ENCODE measurements around the gene MLANA.
"Not testable (repeated sequence)": the region's sequence is repeated elsewhere in the genome, so short reads cannot be mapped to it uniquely, and the experiment has no call there.

Gene MLANA

GRCh38 chr9:5870691-5871090 lies 20.0 kb upstream of the MLANA start:
- no peak for DNase-seq

DNA sequence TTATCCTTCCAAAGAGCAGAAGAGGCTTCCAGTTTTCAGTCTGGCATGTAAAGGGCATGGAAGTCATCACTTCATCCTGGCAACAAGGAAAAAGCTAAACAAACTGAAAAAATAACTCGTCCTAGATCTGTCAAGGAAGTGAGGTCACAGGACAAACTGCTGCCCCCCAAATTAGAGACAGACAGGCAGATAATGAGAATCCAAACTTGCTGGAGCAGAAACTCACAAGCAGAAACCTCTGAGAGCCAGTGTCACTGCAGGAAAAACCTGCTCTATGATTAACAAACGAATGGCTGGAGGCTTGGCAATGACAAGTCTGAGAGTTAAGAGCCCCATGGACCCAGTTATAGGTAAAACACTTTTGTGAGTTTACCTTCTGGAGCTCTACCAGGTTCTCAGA lies 18.9 kb upstream of the MLANA start:
- DNase-seq, result no peak

- DNase-seq, result no peak
These were observed 18.2 kb upstream of the MLANA start for GRCh38 chr9:5872511-5872910.

GRCh38 chr9:5873439-5873838 lies 17.2 kb upstream of the MLANA start:
- no peak for DNase-seq

- DNase-seq, result no peak
These were observed 16.6 kb upstream of the MLANA start for GRCh38 chr9:5874048-5874447.

- DNase-seq, result no peak
These were observed 14.7 kb upstream of the MLANA start for GRCh38 chr9:5876026-5876425.

- DNase-seq, result no peak
These were observed 14.0 kb upstream of the MLANA start for GRCh38 chr9:5876711-5877110.

DNA sequence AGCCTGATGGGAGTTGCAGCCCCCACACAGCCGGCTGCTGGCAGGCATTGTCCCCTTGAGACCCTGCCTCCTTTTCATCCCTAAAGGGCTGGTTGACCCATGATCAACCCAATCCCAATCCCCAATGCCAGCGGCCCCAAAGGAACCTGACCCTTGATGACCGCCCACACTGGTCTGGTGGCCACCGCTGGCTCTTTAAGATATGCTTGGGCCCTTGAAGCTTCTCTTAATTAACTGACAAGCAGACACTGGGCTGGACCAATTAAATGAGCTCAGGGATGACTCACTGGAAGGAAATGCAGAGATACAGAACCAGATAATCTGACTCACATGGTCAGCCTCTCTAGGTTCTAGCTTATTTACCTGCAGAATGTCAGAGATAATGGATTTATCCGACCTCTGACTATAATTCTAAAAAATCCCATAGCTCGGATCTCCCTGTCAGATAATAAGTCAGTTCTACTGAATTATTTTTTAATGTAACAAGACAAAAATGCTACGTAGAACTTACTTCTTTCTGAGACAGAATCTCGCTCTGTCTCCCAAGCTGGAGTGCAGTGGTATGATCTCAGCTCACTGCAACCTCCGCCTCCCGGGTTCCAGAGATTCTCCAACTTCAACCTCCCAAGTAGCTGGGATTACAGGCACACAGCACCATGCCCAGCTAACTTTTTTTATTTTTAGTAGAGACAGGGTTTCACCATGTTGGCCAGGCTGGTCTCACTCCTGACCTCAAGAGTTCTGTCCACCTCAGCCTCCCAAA lies 11.1 kb upstream of the MLANA start:
- DNase-seq, result peak; percentile 43

DNA sequence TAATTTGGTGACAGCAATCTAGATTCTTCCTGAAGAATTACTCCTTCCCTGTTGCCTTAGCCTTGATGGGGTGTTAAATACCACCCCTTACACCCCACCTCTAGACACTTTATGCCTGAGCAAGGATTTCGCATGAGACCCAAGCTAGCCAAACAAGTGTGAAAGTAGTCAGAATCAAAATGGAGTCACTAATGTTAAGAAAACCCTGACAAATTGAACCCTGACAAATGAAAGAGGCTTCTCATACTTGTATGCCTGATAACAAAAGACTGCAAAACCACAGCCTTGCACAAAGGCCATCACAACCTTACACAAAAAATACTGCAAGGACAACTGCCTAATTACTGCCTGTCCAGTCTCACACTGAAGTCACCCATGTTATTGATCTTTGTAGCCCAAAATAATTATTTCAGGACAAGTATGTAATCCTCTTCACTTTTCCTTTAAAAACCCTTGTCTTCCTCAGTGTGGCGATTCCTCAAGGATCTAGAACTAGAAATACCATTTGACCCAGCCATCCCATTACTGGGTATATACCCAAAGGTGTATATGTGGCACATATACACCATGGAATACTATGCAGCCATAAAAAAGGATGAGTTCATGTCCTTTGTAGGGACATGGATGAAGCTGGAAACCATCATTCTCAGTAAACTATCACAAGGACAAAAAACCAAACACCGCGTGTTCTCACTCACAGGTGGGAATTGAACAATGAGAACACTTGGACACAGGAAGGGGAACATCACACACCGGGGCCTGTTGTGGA lies 8.3 kb upstream of the MLANA start:
- DNase-seq, result not testable (repeated sequence)

GRCh38 chr9:5884191-5884590 lies 6.5 kb upstream of the MLANA start:
- DNase-seq, result no peak

DNA sequence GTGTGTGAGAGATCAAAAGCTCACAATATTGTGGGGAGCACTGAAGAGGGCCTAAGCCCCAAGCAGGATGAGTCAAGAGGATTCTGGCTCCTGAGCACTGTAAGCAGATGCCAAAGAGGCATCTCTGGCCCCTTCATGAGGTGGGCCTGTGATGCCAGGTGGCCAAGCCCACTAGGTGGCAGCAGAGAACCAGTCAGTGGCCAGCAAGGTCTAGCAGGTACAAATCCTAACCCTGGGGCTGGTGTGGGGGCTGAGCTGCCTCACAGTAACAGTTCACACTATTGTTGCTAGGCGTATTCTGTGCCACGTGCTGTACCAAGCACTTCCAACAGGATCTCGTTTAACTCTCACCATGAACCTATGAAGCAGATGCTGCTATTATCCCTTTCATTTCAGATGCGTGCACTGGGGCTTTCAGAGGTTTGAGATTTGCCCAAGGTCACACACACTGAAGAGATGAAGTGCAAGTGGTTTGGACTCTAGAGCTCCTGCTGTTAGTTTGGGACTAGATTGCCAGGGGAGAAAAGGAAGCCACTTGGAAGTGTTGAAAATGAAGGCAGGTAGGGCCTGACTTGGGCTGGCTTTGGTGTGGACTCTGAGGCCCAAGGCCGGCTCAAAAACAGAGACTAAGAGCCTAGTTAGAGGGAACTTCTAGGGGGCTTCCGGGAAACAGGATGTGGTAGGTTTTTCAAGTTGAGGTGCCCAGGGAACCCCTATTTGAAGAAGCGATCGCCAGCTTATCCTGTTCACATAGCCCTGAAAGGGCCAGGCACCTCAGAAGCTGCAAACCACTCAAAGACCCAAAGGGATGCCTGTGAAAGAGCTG lies 4.4 kb upstream of the MLANA start:
- DNase-seq, result peak; percentile 90

GRCh38 chr9:5892456-5893133 lies 1.9 kb downstream of the MLANA start:
- no peak for DNase-seq

DNA sequence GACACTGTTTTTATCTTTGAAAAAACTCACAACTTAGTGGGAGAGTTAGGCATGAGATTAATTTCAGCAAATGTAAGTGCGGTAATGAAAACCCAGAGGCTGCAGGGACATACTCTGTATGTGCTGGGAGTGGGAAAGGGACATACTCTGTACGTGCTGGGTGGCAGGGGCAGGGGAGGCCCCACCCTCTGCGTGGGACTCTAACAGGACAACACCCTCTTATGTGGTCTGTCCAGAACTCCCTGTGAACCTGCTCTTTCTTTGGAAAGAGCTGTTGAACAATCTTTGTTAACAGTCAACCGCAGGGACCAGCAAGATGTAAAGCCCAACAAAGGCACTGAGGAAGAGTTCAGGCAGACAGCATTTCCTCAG lies 2.4 kb downstream of the MLANA start:
- DNase-seq, result no peak

DNA sequence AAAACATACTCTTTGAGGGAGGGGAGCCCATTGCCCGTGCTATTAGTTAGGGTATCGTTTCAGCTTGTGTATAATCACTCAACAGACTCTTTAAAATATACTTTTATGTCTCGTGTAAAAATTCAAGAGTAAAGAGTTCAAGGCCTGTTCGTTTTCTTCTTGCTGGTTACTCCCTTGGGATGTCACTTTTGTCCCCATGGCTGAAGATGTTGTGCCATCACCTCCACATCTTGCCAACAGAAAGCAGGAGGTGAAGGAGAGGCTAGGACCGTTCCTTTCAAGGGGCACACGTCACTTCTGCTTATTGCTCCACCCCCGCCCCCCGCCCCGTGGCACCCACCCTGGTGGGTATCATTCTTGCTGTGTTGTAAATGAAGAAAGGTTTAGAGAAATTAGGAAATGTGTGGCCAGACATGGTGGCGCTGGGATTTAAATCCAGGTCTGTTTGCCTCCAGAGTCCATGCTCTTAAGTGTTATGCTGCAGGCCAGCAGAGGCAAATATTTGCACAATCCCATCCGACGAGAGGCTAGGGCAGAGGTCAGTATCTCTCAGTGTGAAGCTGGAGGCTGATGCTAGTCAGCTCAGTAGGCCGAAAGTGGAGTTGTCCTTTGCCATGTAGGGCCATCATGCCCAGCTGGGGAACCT lies 3.0 kb downstream of the MLANA start:
- no peak for DNase-seq

DNA sequence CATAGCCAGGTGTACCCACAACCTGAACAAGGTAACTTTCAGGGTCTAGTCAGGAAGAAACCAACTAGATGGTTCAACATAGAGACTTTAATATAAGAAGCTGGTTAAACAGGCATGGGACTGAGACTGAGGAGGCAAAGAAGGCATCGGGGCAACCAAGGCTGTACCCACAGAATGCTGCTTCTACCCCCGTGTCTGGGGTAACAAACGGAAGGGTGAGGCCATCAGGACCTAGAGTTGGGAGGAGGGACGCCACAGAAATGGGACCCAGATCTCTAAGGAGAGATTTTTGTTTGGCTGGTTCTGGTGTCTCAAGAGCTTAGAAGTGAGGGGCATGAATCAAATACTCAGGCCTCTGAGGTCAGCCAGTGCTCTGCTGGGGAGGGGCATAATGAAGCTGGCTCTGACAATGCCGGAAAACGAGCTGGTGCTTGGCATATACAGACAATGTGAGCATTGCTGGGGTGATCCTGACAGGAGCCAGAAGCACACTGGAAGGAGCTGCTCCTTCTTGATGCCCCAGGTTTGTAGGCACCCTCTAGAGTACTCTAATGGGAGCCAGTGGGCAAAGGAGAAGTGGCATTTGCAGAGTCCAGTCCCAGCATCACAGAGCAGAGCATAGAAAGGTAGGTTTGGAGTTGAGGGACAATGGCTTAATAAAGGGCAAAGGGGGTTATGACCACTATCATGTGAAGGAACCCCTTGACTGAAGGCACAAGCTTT lies 3.7 kb downstream of the MLANA start:
- DNase-seq, result no peak

DNA sequence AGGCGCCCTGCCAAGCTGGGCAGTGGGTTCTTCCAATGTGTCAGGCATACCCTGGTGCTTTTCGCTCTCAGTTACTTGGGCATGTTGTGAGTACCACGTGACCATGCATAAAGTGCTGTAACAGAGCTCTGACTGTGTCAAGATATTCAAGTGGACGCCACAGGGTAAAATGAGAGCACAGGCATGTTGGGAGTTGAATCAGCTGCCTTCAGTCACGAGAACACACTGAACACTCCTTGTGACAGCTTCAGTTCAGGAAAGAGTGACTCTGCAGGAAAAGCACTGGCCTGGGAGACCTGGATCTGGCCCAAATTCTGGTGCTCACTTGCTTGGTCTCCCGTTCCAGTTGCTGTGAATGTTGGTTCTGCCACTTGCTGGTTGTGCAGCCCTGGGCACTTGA lies 5.1 kb downstream of the MLANA start:
- no peak for DNase-seq

DNA sequence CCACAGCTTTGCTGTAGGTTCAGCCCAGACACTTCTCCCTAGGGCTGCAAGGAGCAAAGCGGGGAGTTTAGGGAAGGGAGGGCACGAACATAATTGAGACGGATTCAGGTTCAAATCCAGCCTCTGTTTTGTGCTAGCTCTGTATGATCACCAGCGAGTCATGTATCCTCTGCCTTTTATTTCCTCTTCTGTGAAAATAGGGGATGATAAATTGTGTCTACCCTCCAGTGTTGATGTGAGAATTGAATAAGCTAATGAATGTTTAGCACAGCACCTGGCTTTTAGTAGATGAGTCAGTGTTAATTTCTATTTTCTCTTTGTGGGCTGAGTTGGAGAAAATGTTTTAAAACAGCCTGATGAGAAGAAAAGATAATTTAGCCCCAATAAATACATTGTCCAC lies 6.2 kb downstream of the MLANA start:
- DNase-seq, result no peak

- no peak for DNase-seq
These were observed 7.2 kb downstream of the MLANA start for GRCh38 chr9:5897851-5898250.

DNA sequence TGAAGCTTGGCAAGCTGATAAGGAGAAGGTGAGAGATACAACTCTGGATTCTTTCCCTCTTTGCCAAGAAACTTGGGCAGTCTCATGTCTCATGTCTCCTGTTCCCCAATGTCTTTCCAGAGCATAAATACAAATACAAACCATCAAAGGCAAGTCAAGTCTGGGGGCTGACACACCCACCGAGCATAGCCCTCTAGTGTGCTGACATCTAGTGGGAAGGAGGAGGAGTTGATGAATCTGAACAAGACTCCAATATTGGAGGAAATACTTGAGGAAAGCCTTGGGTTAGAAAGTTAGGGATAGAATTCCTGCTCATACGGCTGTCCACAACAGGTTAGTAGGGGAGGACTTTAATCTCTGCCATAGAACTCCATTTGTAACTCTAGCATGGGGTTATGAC lies 8.6 kb downstream of the MLANA start:
- no peak for DNase-seq

DNA sequence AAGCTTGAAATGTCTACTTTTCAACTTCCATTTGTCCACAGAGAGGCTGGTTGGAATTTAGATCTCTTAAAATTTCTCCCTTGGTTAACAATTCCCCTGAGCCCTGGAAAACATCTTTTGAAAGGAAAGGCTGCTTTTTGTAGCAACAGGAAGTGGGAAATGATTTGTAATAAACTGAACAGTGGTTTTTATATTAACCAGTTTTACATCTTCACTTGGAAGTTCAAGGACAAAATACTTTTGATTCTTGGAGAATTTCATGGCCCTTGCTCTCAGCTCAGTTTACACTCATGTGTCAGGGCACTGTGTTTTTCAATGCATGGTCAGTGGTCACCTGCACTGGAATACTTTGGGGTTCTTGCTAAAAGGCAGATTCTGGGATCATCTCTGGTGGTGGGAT lies 9.9 kb downstream of the MLANA start:
- DNase-seq, result no peak

DNA sequence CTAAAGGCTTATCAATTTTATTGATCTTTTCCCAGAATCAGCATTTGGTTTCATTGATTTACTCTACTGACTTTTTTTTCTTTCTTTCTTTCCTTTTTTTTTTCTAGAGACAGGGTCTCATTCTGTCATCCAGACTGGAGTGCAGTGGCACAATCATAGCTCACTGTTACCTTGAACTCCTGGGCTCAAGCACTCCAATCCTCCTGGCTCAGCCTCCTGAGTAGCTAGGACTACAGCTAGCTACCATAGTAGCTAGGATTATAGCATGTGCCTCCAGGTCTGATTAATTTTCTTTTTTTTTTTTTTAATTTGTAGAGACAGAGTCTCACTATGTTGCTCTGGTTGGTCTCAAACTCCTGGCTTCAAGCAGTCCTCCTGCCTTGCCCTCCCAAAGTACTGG lies 11.7 kb downstream of the MLANA start:
- DNase-seq, result no peak

- DNase-seq, result no peak
These were observed 18.2 kb downstream of the MLANA start for GRCh38 chr9:5908918-5909317.
